ENCODE measurements around the gene CLDN6.

The CLDN6 gene

DNA sequence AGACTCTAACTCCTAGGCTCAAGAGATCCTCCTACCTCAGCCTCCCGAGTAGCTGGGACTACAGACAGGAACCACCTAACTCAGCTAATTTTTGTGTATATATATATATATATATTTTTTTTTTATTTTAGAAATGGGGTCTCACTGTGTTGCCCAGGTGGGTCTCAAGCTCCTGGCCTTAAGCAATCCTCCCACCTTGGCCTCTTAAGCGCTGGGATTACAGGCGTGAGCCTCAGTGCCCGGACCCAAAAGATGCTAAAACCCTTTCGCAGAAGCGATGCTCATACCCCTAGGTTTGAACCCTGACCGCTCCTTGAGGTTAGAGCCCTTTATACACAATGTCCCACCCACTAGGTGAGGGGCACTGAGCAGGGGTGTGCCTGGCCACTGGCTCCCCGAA lies 7.5 kb downstream of the CLDN6 start:
- DNase-seq (ENCODE audit: low read depth): no peak
- TF ChIP-seq, protein P1, sequence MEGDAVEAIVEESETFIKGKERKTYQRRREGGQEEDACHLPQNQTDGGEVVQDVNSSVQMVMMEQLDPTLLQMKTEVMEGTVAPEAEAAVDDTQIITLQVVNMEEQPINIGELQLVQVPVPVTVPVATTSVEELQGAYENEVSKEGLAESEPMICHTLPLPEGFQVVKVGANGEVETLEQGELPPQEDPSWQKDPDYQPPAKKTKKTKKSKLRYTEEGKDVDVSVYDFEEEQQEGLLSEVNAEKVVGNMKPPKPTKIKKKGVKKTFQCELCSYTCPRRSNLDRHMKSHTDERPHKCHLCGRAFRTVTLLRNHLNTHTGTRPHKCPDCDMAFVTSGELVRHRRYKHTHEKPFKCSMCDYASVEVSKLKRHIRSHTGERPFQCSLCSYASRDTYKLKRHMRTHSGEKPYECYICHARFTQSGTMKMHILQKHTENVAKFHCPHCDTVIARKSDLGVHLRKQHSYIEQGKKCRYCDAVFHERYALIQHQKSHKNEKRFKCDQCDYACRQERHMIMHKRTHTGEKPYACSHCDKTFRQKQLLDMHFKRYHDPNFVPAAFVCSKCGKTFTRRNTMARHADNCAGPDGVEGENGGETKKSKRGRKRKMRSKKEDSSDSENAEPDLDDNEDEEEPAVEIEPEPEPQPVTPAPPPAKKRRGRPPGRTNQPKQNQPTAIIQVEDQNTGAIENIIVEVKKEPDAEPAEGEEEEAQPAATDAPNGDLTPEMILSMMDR (IDR thresholded peaks at IDR 0.05; ENCODE audit: low read length, missing control alignments): no peak
- H3K4me3 ChIP-seq (replicated peaks; ENCODE audit: low read depth, low read length): no peak overlapping the region

GRCh38 chr16:3009568-3010390 lies 8.2 kb downstream of the CLDN6 start:
- DNase-seq (ENCODE audit: low read depth): no peak
- TF ChIP-seq, protein P1 (IDR thresholded peaks at IDR 0.05; ENCODE audit: low read length, missing control alignments): no peak
- no peak overlapping the region for H3K4me3 ChIP-seq (replicated peaks; ENCODE audit: low read depth, low read length)

- DNase-seq (ENCODE audit: low read depth): no peak
- TF ChIP-seq, protein P1 (IDR thresholded peaks at IDR 0.05; ENCODE audit: low read length, missing control alignments): no peak
- no peak overlapping the region for H3K4me3 ChIP-seq (replicated peaks; ENCODE audit: low read depth, low read length)
Measured at GRCh38 chr16:3008690-3009037, 9.3 kb downstream of the CLDN6 start.

- TF ChIP-seq, protein P1 (IDR thresholded peaks at IDR 0.05; ENCODE audit: low read length, missing control alignments): no peak
- DNase-seq (ENCODE audit: low read depth): no peak
- H3K4me3 ChIP-seq (replicated peaks; ENCODE audit: low read depth, low read length): no peak overlapping the region
Measured at GRCh38 chr16:3007957-3008689, 9.9 kb downstream of the CLDN6 start.

- H3K4me3 ChIP-seq (replicated peaks; ENCODE audit: low read depth, low read length): no peak overlapping the region
- no peak for DNase-seq (ENCODE audit: low read depth)
- TF ChIP-seq, protein P1 (IDR thresholded peaks at IDR 0.05; ENCODE audit: low read length, missing control alignments): no peak
Measured at GRCh38 chr16:3007059-3007956, 10.7 kb downstream of the CLDN6 start.

DNA sequence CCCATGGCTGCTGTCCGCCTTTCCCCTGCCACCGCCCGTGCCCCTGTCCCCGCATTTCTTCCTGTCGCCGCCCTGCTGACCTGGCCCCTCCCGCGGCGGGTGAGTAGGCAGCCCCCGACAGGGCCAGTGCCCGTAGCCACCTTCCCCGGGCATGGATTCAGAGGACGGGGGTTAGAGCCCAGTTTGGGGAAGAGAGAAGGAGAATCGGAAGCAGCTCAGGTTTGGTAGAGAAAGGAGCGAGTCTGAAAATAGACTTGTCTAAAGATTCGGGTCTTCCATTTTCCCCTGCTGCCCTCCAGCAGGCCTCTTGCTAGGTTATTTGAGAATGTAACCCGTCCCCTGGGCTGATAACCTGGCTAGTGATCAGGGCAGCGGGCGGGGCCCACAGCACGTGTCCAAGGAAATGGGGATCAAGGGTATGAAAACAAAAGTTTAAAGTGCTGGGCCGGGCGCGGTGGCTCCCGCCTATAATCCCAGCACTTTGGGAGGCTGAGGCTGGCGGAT lies 13.2 kb downstream of the CLDN6 start:
- TF ChIP-seq, protein P1 (IDR thresholded peaks at IDR 0.05; ENCODE audit: low read length, missing control alignments): no peak
- no peak for DNase-seq (ENCODE audit: low read depth)
- H3K4me3 ChIP-seq (replicated peaks; ENCODE audit: low read depth, low read length): no peak overlapping the region

Measured in fibroblast of pulmonary artery (primary cell).